H7 (cell line): ENCODE results near the gene KRTAP4-8. TPM values are rescaled to one million over a fixed set of nuclear protein-coding genes. Genes with fewer than 3 reads are reported as not detected.
A peak's percentile ranks its signal among the peaks of the same experiment; 100 is the strongest.
"Not testable (repeated sequence)": the region's sequence is repeated elsewhere in the genome, so short reads cannot be mapped to it uniquely, and the experiment has no call there.

Experiments
- DNase-seq: peaks from one replicate; pipeline ENCODE4 v3.0.0; 2012
- H3K27me3 ChIP-seq: 2 replicates; pipeline ENCODE4 v1.6.0; 2011; ENCODE audit warnings: mild to moderate bottlenecking, low read length; ENCODE audit not compliant: control insufficient read depth, insufficient read depth
- H3K36me3 ChIP-seq: replicated peaks from 2 replicates; pipeline ENCODE4 v1.5.1; 2011; ENCODE audit warnings: low read length; ENCODE audit not compliant: control insufficient read depth, insufficient read depth
- H3K4me3 ChIP-seq: 2 replicates; pipeline ENCODE4 v1.5.1; 2011; ENCODE audit warnings: low read depth, mild to moderate bottlenecking, control low read depth, low read length, moderate library complexity; ENCODE audit not compliant: insufficient read depth
- total RNA-seq: library from RNA; depleted of rRNA; stranded (reverse); fragments of >200 nt; shearing (Covaris generic); gene quantifications from 2 replicates; pipeline ENCODE4 v1.2.3, GENCODE V29; 2014

The KRTAP4-8 gene
- total RNA-seq, 1 experiment from 2014 or later: not detected

DNA sequence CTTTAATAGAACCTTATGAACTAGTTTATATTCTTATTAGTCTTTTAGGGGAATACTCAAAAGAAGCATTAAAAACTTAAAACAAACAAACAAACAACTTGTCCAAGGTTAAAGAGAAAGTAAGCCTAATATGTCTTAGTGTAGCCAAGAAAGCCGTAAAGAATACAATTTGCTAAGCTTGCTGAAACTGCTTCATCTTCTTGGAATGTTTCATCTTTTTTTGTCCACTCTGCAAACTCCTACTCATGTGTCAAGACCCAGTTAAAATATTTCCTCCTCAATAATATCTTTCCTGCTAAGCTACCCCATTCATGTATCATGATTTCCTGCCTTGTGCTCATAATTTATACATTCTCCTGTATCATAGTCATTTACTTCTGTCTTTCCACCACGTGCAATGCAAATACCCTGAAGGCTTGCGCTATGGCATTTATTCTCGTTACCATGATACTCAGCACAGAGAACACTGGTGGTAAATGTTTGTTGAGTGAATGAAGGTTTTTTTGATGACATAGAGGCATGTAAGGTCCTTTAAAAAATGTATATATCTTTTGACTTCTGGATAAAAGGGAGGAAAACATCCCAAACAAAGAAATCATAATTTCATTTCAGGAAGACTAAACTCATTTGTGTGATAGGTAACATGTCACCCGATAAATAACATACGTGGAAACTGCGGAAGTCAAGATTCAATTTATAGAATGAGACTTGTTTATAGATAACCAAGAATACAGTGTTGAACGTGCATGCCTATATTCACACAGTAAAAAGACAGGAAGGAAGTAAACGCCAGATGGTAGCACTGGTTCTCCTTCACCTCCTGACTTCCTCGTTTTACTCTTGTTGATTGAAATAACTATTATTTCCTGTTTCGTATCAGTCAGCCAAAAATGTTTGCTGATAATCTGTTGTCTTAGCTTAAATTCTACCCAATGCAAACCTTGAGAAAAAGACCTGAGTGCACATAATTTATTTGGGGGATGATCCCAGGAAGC is 22.1 kb upstream of the KRTAP4-8 start:
- H3K27me3 ChIP-seq, H3K36me3 ChIP-seq, H3K4me3 ChIP-seq, DNase-seq: not testable (repeated sequence)

DNA sequence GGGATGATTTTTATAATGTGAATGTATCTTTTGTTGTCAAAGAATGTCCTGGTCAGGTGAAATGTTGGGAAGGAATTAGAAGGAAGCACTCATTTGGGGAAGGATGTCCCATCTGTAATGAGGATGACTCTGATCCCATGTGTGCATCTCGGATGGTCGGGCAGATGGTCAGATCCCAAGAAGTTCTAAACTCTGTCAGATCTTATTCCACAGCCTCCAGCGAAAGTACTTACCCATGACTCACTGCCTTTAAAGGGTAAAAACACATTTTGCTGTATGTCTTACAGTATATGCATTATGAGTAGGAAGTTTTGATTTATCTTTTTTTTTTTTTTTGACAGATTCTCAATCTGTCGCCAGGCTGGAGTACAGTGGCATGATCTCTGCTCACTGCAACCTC is 20.8 kb upstream of the KRTAP4-8 start:
- no peaks in the 10 kb centered on the region for H3K36me3 ChIP-seq
- DNase-seq: no peak
- no peaks in the 10 kb centered on the region for H3K27me3 ChIP-seq
- H3K4me3 ChIP-seq: no peak overlapping the region

GRCh38 chr17:41117846-41118386 is 20.0 kb upstream of the KRTAP4-8 start, which contains the start of gene KRTAP4-11:
KRTAP4-11 (minus strand) TSS chr17:41118373; CDS start chr17:41118315, 58 bp downstream.
- not testable (repeated sequence) for H3K36me3 ChIP-seq, H3K4me3 ChIP-seq, DNase-seq, H3K27me3 ChIP-seq

DNA sequence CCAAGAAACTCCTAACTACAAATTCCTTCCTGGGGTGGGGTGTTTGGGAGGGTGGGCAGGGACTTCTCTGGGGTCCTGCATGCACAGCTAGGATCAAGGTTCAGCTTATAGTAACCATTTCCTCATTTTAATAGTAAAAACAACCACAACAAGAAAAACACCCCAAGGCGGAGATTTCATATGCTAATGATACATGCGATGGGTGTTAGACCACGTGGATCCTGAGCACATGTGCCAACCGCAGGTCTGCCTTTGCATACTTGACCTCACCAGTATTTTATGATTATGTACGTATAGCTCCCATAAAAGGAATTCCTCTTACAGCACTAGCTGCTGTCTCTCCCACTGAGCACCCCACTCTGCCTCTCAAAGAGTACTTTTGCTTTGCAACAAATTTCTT is 18.4 kb upstream of the KRTAP4-8 start:
- Histone ChIP-seq H3K4me3 (no peak overlapping the region), H3K27me3 (no peaks in the 10 kb centered on the region), H3K36me3 (no peaks in the 10 kb centered on the region)
- DNase-seq: no peak

DNA sequence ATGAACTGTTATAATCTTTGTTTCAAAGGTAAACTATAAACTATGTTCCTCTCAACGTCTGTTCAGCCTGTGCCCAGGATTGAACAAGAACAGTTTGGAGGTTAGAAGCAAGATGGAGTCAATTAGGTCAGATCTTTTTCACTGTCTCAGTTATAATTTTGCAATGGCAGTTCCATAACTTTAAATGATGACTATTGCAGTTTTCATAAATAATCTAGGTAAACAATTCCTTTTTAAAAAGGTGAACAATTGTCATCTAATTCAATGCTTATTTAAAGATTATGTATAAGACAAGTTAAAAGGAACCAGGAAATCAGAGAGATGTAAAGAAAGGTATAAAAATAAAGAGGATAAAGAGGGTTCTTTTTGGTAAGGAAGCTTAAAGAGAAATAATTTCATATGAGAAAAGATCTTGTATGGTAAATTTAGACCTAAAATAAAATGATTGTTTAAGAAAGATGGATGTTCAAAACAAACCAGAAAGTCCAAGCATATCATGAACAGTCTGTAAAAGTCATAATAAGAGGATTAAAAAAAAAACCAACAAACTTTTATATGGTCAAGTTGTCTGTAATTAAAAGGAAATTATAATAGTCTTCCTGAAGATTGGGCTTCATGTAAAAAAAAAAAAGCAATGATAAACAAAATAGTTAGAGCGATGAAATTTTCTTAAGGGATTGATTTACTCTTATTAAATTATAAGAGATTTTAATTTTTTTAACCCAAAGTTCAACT is 13.4 kb upstream of the KRTAP4-8 start:
- H3K4me3 ChIP-seq: no peak overlapping the region
- no peak for DNase-seq
- no peaks in the 10 kb centered on the region for H3K36me3 ChIP-seq
- H3K27me3 ChIP-seq: no peaks in the 10 kb centered on the region

- not testable (repeated sequence) for H3K4me3 ChIP-seq, H3K27me3 ChIP-seq, H3K36me3 ChIP-seq, DNase-seq
Measured at GRCh38 chr17:41108728-41109386, 10.9 kb upstream of the KRTAP4-8 start.

DNA sequence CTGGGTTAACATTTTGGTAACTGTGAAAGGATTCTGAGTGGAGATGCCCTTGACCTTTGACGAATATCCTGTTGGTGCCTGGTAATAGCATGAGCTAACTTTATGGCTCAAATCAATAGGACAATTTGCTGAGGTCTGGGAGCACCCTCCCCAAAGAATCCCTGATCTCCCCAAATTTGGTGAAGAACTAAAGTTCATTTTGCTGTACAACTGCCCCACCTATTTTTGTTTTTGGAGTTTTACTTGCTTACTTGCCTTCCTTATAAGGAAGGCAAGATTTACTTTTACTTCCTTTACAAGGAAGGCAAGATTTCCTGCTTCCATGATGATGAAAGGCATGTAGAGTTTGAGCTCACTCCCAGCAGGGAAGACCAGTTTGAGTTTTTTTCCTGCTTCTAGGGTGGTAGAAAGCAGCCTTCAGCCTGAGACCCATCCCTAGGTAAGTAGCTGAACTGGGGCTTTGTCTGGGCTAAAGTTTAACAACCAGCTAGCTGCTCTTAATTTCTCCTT is 10.1 kb upstream of the KRTAP4-8 start:
- Histone ChIP-seq H3K36me3 (no peaks in the 10 kb centered on the region), H3K27me3 (no peaks in the 10 kb centered on the region), H3K4me3 (no peak overlapping the region)
- DNase-seq: no peak

- H3K27me3 ChIP-seq, DNase-seq, H3K4me3 ChIP-seq, H3K36me3 ChIP-seq: not testable (repeated sequence)
Measured at GRCh38 chr17:41105347-41105746, 7.4 kb upstream of the KRTAP4-8 start, which contains the start of gene KRTAP4-9. KRTAP4-9 (plus strand) TSS chr17:41105389; CDS start chr17:41105389, 0 bp downstream.

DNA sequence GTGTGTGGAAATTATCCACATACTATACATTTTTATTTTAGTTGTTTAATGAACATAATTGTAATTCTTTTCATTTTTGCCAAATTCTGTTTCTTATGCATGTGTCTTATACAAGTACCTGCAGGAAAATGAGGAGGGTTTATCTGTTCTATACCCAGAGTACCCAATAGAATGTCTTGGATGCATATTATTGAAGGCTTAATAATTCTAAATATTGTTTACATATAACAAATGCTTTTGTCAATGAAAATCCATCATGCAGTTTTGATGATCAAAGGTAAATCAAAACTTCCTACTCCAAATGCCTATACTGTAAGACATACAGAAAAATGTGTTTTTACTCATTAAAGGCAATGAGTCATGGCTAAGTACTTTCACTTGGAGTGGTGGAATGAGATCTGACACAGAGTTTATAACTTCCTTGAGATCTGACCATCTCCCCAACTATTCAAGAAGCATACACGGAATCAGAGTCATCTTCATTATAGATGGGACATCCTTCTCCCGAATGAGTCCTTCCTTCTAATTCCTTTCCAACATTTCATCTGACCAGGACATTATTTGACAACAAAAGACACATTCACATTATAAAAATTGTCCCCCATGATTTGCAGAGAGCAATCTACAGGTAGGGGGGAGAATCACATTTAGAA is 6.6 kb upstream of the KRTAP4-8 start:
- not testable (repeated sequence) for H3K27me3 ChIP-seq, H3K4me3 ChIP-seq, DNase-seq, H3K36me3 ChIP-seq

DNA sequence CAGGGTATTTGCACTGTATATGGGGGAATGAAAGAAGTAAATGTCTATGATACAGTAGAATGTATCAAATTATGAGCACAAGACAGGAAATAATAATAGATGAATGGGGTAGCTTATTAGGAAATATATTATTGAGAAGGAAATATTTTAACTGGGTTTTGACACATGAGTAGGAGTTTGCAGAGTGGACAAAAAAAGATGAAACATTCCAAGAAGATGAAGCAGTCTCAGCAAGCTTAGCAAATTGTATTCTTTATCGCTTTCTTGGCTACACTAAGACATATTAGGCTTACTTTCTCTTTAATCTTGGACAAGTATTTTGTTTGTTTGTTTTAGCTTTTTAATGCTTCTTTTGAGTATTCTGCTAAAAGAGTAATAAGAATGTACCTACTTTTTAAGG is 6.0 kb upstream of the KRTAP4-8 start:
- no peak for DNase-seq
- H3K4me3 ChIP-seq: no peak overlapping the region
- H3K36me3 ChIP-seq: no peaks in the 10 kb centered on the region
- H3K27me3 ChIP-seq: no peaks in the 10 kb centered on the region

DNA sequence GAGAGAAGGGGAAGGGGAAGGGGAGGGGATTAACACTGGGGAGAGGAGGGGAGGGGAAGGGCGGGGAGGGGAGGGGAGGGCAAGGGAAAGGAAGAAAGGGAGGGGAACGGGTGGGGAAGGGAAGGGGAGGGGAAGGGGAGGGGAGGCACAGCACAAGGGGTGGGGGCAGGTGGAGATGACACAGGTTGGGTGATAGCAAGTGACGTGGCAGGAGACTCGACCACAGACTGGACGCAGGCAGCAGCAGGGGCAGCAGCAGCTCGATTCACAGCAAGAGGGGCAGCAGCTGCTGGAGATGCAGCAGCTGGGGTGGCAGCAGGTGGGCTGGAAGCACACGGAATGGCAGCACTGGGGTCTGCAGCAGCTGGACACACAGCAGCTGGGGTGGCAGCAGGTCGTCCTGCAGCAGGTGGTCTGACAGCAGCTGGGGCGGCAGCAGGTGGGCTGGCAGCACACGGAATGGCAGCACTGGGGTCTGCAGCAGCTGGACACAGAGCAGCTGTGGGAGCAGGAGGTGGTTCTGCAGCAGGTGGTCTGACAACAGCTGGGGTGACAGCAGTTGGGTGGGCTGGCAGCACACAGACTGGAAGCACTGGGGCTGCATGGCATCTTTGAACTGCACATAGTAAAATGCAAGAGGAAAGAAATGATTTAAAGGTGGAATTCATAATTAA is 3.8 kb upstream of the KRTAP4-8 start, which contains the start of gene KRTAP4-16:
Gene KRTAP4-16 (minus strand): TSS at position 624 of the 674 bp plus-strand sequence. CDS start 0 bp downstream, at position 624.
- H3K27me3 ChIP-seq: no peaks in the 10 kb centered on the region
- H3K4me3 ChIP-seq: no peak within 1 kb of the TSS
- H3K36me3 ChIP-seq: no peaks in the 10 kb centered on the region
- peak; percentile 38 for DNase-seq

DNA sequence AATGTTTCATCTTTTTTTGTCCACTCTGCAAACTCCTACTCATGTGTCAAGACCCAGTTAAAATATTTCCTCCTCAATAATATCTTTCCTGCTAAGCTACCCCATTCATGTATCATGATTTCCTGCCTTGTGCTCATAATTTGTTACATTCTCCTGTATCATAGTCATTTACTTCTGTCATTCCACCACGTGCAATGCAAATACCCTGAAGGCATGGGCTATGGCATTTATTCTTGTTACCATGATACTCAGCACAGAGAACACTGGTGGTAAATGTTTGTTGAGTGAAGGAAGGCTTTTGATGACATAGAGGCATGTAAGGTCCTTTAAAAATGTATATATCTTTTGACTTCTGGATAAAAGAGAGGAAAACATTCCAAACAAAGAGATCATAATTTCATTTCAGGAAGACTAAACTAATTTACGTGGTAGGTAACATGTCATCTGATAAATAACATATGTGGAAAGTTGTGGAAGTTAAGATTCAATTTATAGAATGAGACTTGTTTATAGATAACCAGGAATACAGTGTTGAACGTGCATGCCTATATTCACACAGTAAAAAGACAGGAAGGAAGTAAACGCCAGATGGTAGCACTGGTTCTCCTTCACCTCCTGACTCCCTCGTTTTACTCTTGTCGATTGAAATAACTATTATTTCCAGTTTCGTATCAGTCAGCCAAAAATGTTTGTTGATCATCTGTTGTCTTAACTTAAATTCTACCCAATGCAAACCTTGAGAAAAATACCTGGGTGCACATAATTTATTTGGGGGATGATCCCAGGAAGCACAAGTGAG is 1.9 kb upstream of the KRTAP4-8 start:
- not testable (repeated sequence) for H3K4me3 ChIP-seq, H3K27me3 ChIP-seq, DNase-seq

More for the DNA sequence above, 1.9 kb upstream of the KRTAP4-8 start:
- not testable (repeated sequence) for H3K36me3 ChIP-seq
